SK-N-SH treated with all-trans-retinoic acid at 6 μM for 48 hours (cell line): ENCODE results near the gene PROM1.

Source experiments
- ARNTL ChIP-seq: fragments of 450-650 bp; formaldehyde crosslinking; IDR thresholded peaks from 2 replicates; pipeline ENCODE4 v1.5.0; 2020; ENCODE audit warnings: low read depth, mild to moderate bottlenecking, moderate library complexity, borderline replicate concordance
- BACH2 ChIP-seq: fragments of 250-450 bp; sonication (Bioruptor Pico); IDR thresholded peaks from 2 replicates; pipeline ENCODE4 v1.9.0; 2021; ENCODE audit warnings: mild to moderate bottlenecking, borderline replicate concordance
- CREB5 ChIP-seq: fragments of 250-450 bp; sonication (Bioruptor Pico); IDR thresholded peaks from 2 replicates; pipeline ENCODE4 v1.5.1; 2020; ENCODE audit warnings: low read depth, mild to moderate bottlenecking, moderate library complexity
- ISL1 ChIP-seq: fragments of 250-450 bp; sonication (Bioruptor Pico); IDR thresholded peaks from 2 replicates; pipeline ENCODE4 v2.1.2; 2022; ENCODE audit warnings: mild to moderate bottlenecking, moderate library complexity
- TOX ChIP-seq: fragments of 250-450 bp; sonication (Bioruptor Pico); IDR thresholded peaks from 2 replicates; pipeline ENCODE4 v1.8.0; 2021; ENCODE audit warnings: mild to moderate bottlenecking, moderate library complexity, borderline replicate concordance
- ZC3H10 ChIP-seq: fragments of 250-450 bp; sonication (Bioruptor Pico); IDR thresholded peaks from 2 replicates; pipeline ENCODE4 v1.5.1; 2021; ENCODE audit warnings: mild to moderate bottlenecking, moderate library complexity
- ZFP3 ChIP-seq: fragments of 250-450 bp; sonication (Bioruptor Pico); IDR thresholded peaks from 2 replicates; pipeline ENCODE4 v1.5.0; 2020; ENCODE audit warnings: mild to moderate bottlenecking, moderate library complexity
- ZFP30 ChIP-seq: fragments of 450-650 bp; formaldehyde crosslinking; IDR thresholded peaks from 2 replicates; pipeline ENCODE4 v1.5.0; 2022; ENCODE audit warnings: mild to moderate bottlenecking, moderate library complexity
- TF ChIP-seq, protein P1 (sequence below): fragments of 250-450 bp; sonication (Bioruptor Pico); IDR thresholded peaks from 2 replicates; pipeline ENCODE4 v1.8.0; 2020; ENCODE audit warnings: mild to moderate bottlenecking, moderate library complexity, borderline replicate concordance

DNA sequence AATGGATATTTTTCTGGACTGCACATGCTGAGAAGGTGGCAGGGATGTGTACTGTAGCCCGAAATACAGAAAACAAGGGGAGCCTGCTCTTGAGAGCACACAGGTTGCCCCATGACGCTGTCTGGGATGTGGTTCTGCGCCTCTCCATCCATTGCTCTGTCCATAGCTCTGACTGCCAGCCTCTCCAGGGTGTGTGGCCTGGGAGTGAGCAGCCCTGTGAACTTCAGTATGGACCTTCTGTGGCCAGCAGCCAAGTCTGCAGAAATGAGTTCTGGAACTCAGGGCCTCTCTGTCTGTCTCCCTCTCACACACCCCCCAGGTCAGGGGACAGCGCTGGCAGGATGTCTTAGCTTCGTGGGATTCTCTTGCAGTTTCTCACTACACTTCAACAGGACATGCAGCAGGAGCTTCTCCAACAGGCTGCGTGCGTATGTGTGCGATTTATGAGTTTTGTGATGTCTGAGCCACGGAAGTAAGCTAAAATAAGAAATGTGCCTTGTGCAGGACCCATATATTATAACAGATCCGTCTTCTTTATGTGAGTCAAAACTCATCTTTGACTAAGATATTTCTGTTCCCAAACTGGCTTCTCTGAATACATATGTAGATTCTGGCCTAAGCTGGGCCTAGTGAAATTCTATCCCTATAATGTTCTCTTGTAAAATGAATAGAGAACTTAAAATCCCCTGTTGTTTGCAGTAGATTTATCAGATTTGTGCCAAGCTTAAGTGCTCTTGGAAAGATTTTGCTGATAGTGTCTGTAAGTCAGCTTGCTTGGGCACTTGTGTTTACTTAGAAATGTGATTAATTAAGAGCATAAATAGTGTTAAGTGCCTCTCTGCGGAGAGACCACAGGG, 40.0 kb downstream of the PROM1 start:
- TF ChIP-seq ARNTL (CRISPR knock-in tag) (no peak), ISL1 (CRISPR knock-in tag) (no peak), ZC3H10 (CRISPR knock-in tag) (no peak), ZFP30 (CRISPR knock-in tag) (no peak), CREB5 (CRISPR knock-in tag) (no peak), TOX (CRISPR knock-in tag) (no peak), BACH2 (CRISPR knock-in tag) (no peak), ZFP3 (CRISPR knock-in tag) (no peak)
- TF ChIP-seq, protein P1, sequence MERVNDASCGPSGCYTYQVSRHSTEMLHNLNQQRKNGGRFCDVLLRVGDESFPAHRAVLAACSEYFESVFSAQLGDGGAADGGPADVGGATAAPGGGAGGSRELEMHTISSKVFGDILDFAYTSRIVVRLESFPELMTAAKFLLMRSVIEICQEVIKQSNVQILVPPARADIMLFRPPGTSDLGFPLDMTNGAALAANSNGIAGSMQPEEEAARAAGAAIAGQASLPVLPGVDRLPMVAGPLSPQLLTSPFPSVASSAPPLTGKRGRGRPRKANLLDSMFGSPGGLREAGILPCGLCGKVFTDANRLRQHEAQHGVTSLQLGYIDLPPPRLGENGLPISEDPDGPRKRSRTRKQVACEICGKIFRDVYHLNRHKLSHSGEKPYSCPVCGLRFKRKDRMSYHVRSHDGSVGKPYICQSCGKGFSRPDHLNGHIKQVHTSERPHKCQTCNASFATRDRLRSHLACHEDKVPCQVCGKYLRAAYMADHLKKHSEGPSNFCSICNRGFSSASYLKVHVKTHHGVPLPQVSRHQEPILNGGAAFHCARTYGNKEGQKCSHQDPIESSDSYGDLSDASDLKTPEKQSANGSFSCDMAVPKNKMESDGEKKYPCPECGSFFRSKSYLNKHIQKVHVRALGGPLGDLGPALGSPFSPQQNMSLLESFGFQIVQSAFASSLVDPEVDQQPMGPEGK = no peak
